Measurements from ENCODE around the gene BCL10.
A peak's percentile ranks its signal among the peaks of the same experiment; 100 is the strongest.

BCL10 gene
- 50.8 to 62.6 (median 54.3) reads per million in 4 donors for total RNA-seq

- peak; percentile 94 to 99 (median 97) for DNase-seq
These were observed at the start of gene BCL10 for GRCh38 chr1:85276215-85276977. BCL10 (minus strand) TSS chr1:85276632; CDS start chr1:85276352, 280 bp downstream.

- DNase-seq, result no peak
These were observed 49.5 kb upstream of the BCL10 start for GRCh38 chr1:85325920-85326319.

- DNase-seq, result no peak
These were observed 47.3 kb upstream of the BCL10 start for GRCh38 chr1:85323770-85324169.

GRCh38 chr1:85322655-85323054 is 46.2 kb upstream of the BCL10 start:
- DNase-seq, result no peak

- DNase-seq, result peak in 1 of 5 donors; percentile 44
These were observed 45.0 kb upstream of the BCL10 start for GRCh38 chr1:85321237-85321964.

GRCh38 chr1:85320371-85321131 is 44.1 kb upstream of the BCL10 start:
- DNase-seq, result no peak

GRCh38 chr1:85319931-85320330 is 43.5 kb upstream of the BCL10 start:
- no peak for DNase-seq

GRCh38 chr1:85319491-85319890 is 43.1 kb upstream of the BCL10 start:
- no peak for DNase-seq

- DNase-seq, result no peak
These were observed 41.8 kb upstream of the BCL10 start for GRCh38 chr1:85318217-85318616.

- no peak for DNase-seq
These were observed 41.1 kb upstream of the BCL10 start for GRCh38 chr1:85317560-85317959.

- no peak for DNase-seq
These were observed 39.9 kb upstream of the BCL10 start for GRCh38 chr1:85316321-85316720.

GRCh38 chr1:85315789-85316188 is 39.4 kb upstream of the BCL10 start:
- DNase-seq, result no peak

- no peak for DNase-seq
These were observed 38.3 kb upstream of the BCL10 start for GRCh38 chr1:85314726-85315125.

GRCh38 chr1:85313888-85314696 is 37.7 kb upstream of the BCL10 start:
- no peak for DNase-seq

GRCh38 chr1:85311818-85312217 is 35.4 kb upstream of the BCL10 start:
- no peak for DNase-seq

GRCh38 chr1:85308833-85309350 is 32.5 kb upstream of the BCL10 start:
- no peak for DNase-seq

GRCh38 chr1:85307987-85308832 is 31.8 kb upstream of the BCL10 start:
- peak; percentile 17 to 45 (median 35) for DNase-seq

GRCh38 chr1:85306236-85306635 is 29.8 kb upstream of the BCL10 start:
- DNase-seq, result no peak

- no peak for DNase-seq
These were observed 27.2 kb upstream of the BCL10 start for GRCh38 chr1:85303440-85304162.

- no peak for DNase-seq
These were observed 23.7 kb upstream of the BCL10 start for GRCh38 chr1:85300140-85300539.
